Measurements from ENCODE around the gene ELOVL4.

DNA sequence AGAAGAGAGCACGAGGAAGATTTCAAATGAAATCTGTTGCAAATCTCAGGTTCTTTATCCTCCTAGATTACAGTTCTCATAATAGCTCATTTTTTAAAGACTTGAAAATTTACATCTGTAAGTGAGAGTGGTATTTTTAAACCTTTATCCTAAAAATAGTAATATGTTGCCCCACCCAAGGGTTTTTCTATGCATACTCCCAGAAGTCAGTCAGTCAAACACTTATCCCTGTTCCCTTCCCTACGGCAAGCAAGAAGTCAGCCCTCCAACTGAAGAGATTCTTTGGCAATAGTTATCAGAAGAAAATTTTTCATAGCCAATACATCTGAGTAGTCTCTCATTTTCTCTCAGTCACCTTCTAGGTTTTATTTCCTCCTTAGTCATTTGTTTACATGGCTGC lies 24.1 kb downstream of the ELOVL4 start:
- TF ChIP-seq, protein P1, sequence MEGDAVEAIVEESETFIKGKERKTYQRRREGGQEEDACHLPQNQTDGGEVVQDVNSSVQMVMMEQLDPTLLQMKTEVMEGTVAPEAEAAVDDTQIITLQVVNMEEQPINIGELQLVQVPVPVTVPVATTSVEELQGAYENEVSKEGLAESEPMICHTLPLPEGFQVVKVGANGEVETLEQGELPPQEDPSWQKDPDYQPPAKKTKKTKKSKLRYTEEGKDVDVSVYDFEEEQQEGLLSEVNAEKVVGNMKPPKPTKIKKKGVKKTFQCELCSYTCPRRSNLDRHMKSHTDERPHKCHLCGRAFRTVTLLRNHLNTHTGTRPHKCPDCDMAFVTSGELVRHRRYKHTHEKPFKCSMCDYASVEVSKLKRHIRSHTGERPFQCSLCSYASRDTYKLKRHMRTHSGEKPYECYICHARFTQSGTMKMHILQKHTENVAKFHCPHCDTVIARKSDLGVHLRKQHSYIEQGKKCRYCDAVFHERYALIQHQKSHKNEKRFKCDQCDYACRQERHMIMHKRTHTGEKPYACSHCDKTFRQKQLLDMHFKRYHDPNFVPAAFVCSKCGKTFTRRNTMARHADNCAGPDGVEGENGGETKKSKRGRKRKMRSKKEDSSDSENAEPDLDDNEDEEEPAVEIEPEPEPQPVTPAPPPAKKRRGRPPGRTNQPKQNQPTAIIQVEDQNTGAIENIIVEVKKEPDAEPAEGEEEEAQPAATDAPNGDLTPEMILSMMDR (IDR thresholded peaks at IDR 0.05), result no peak
- TF ChIP-seq GABPB1 (CRISPR knock-in tag; IDR thresholded peaks at IDR 0.05) (no peak), TEAD4 (CRISPR knock-in tag; IDR thresholded peaks at IDR 0.05) (no peak)
- TF ChIP-seq, protein P2, sequence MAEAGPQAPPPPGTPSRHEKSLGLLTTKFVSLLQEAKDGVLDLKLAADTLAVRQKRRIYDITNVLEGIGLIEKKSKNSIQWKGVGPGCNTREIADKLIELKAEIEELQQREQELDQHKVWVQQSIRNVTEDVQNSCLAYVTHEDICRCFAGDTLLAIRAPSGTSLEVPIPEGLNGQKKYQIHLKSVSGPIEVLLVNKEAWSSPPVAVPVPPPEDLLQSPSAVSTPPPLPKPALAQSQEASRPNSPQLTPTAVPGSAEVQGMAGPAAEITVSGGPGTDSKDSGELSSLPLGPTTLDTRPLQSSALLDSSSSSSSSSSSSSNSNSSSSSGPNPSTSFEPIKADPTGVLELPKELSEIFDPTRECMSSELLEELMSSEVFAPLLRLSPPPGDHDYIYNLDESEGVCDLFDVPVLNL (CRISPR knock-in tag; IDR thresholded peaks at IDR 0.05; ENCODE audit: borderline replicate concordance, low read depth), result no peak
- TF ChIP-seq, protein P3, sequence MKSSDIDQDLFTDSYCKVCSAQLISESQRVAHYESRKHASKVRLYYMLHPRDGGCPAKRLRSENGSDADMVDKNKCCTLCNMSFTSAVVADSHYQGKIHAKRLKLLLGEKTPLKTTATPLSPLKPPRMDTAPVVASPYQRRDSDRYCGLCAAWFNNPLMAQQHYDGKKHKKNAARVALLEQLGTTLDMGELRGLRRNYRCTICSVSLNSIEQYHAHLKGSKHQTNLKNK (CRISPR knock-in tag; IDR thresholded peaks at IDR 0.05), result no peak

Measured in WTC11 (cell line).